Fibroblast of the aortic adventitia (primary cell): ENCODE data around the gene SUSD1. TPM values are rescaled to one million over a fixed set of nuclear protein-coding genes. Genes with fewer than 3 reads are reported as not detected.

Experiments used
- DNase-seq: peaks from one replicate; pipeline ENCODE4 v3.0.0-alpha.2; 2010; ENCODE audit warnings: low read depth
- H3K4me3 ChIP-seq: 2 replicates; pipeline ENCODE4 v1.5.1; 2011; ENCODE audit warnings: low read depth, mild to moderate bottlenecking, control low read depth, low read length, moderate library complexity
- CTCF ChIP-seq: IDR thresholded peaks from 2 replicates; pipeline ENCODE4 v1.5.1; 2011; ENCODE audit warnings: mild to moderate bottlenecking, low read length, control low read depth, inconsistent platforms; ENCODE audit not compliant: insufficient read depth
- total RNA-seq: library from RNA; depleted of rRNA; stranded (reverse); fragments of >200 nt; gene quantifications from 2 replicates; pipeline ENCODE4 v1.2.3, GENCODE V29; 2012; ENCODE audit warnings: low replicate concordance

The SUSD1 gene
- total RNA-seq, 1 donor = 16.4 TPM

GRCh38 chr9:112021742-112022141 is 153.4 kb downstream of the SUSD1 start:
- H3K4me3 ChIP-seq = no peak overlapping the region
- no peak for DNase-seq
- TF ChIP-seq CTCF = no peak

- H3K4me3 ChIP-seq = no peak overlapping the region
- peak; percentile 69 for DNase-seq
- TF ChIP-seq CTCF = no peak
Measured at GRCh38 chr9:112020680-112021596, 154.2 kb downstream of the SUSD1 start.

GRCh38 chr9:112017878-112018277 is 157.2 kb downstream of the SUSD1 start:
- DNase-seq = no peak
- H3K4me3 ChIP-seq = no peak overlapping the region
- no peak for TF ChIP-seq CTCF

- no peak for DNase-seq
- TF ChIP-seq CTCF = no peak
- H3K4me3 ChIP-seq = no peak overlapping the region
Measured at GRCh38 chr9:112015736-112016135, 159.4 kb downstream of the SUSD1 start.

- no peak overlapping the region for H3K4me3 ChIP-seq
- no peak for DNase-seq
- TF ChIP-seq CTCF = no peak
Measured at GRCh38 chr9:112015149-112015548, 159.9 kb downstream of the SUSD1 start.

- TF ChIP-seq CTCF = no peak
- H3K4me3 ChIP-seq = no peak overlapping the region
- no peak for DNase-seq
Measured at GRCh38 chr9:112013266-112013665, 161.8 kb downstream of the SUSD1 start.
